Endothelial cell of umbilical vein (primary cell): ENCODE data around the gene NKTR. TPM values are rescaled to one million over a fixed set of nuclear protein-coding genes. Genes with fewer than 3 reads are reported as not detected.

ENCODE experiments used
- BruUV-seq: library from RNA; stranded (reverse); fragments of 400-500 nt; replicated peaks from 2 replicates; lab custom pipeline; 2021; lab: Mats Ljungman, UMichigan
- CTCF ChIA-PET: fragments of 300-600, 350-600 bp; sonication (Branson Sonifier 250); formaldehyde crosslinking; loops from one replicate; lab custom pipeline; 2021; ENCODE audit warnings: antibody characterized with exemption, inconsistent platforms; lab: Charles Lee
- POLR2A ChIA-PET: fragments of 300-600, 350-600 bp; sonication (Branson Sonifier 250); formaldehyde crosslinking; loops from one replicate; lab custom pipeline; 2021; ENCODE audit warnings: antibody characterized with exemption, inconsistent platforms; lab: Charles Lee
- DNase-seq: peaks from one replicate; pipeline ENCODE4 v3.0.0-alpha.2; 2011; ENCODE audit warnings: low read depth, low spot score
- FAIRE-seq: peaks from 2 replicates; lab custom pipeline; 2011; peaks lifted over from hg19 to GRCh38; lab: Jason Lieb, UNC
- H2AFZ ChIP-seq: 2 replicates; pipeline ENCODE4 v1.6.0; 2012; ENCODE audit warnings: low read depth, low read length, control low read depth, inconsistent platforms
- H3K27ac ChIP-seq: 2 replicates; pipeline ENCODE4 v1.5.1; 2011; ENCODE audit warnings: low read depth, mild to moderate bottlenecking, control low read depth, low read length, moderate library complexity; ENCODE audit not compliant: insufficient read depth
- H3K27me3 ChIP-seq, 2 experiments: 2 replicates each; pipeline versions ENCODE4 v1.6.0 to v1.6.1; 2011; ENCODE audit warnings: low read length in 2 of 2, mixed read lengths in 1 of 2; ENCODE audit not compliant: control insufficient read depth in 2 of 2, insufficient read depth in 2 of 2
- H3K36me3 ChIP-seq, 2 experiments: 2 replicates in 1 of 2; 3 replicates in 1 of 2; pipeline ENCODE4 v1.5.1; 2011; ENCODE audit warnings: low read length in 2 of 2, mild to moderate bottlenecking in 1 of 2, moderate library complexity in 1 of 2; ENCODE audit not compliant: control insufficient read depth in 2 of 2, insufficient read depth in 2 of 2; ENCODE audit errors: extremely low read depth in 1 of 2
- H3K4me1 ChIP-seq: 3 replicates; pipeline ENCODE4 v1.5.1; 2011; ENCODE audit warnings: mild to moderate bottlenecking, low read length; ENCODE audit not compliant: control insufficient read depth, insufficient read depth; ENCODE audit errors: extremely low read depth
- H3K4me2 ChIP-seq: 2 replicates; pipeline ENCODE4 v1.6.1; 2011; ENCODE audit warnings: low read length, control low read depth, mixed read lengths; ENCODE audit not compliant: insufficient read depth
- H3K4me3 ChIP-seq, 3 experiments: fragments of 200-600 bp in 1 of 3; sonication (generic), shearing (Covaris generic) in 1 of 3; replicated peaks in 1 of 3; 2 replicates each; pipeline ENCODE4 v1.5.1; 2011 to 2016; ENCODE audit warnings: control low read depth in 3 of 3, low read length in 3 of 3, mild to moderate bottlenecking in 2 of 3, inconsistent platforms in 1 of 3, low read depth in 1 of 3, moderate library complexity in 1 of 3; ENCODE audit not compliant: insufficient read depth in 1 of 3
- H3K79me2 ChIP-seq: 2 replicates; pipeline ENCODE4 v1.6.0; 2012; ENCODE audit warnings: low read length, inconsistent platforms; ENCODE audit not compliant: control insufficient read depth, insufficient read depth
- H3K9ac ChIP-seq: replicated peaks from 2 replicates; pipeline ENCODE3; 2011; ENCODE audit warnings: low read length, control low read depth; ENCODE audit not compliant: insufficient read depth; ENCODE audit errors: extremely low read depth
- H3K9me1 ChIP-seq: replicated peaks from 3 replicates; pipeline ENCODE4 v1.6.0; 2011; ENCODE audit warnings: mild to moderate bottlenecking, low read length; ENCODE audit not compliant: control insufficient read depth, insufficient read depth; ENCODE audit errors: extremely low read depth
- H3K9me3 ChIP-seq: replicated peaks from 2 replicates; pipeline ENCODE4 v1.5.1; 2012; ENCODE audit warnings: low read length, inconsistent platforms; ENCODE audit not compliant: control insufficient read depth, insufficient read depth
- H4K20me1 ChIP-seq: replicated peaks from 2 replicates; pipeline ENCODE3; 2011; ENCODE audit warnings: mild to moderate bottlenecking, low read length; ENCODE audit not compliant: control insufficient read depth, insufficient read depth; ENCODE audit errors: extremely low read depth
- EZH2 ChIP-seq: IDR thresholded peaks from 2 replicates; pipeline ENCODE4 v1.6.1; 2012; ENCODE audit warnings: borderline replicate concordance, low read depth, mild to moderate bottlenecking, moderate library complexity, low read length, inconsistent platforms; ENCODE audit not compliant: severe bottlenecking
- FOS ChIP-seq: IDR thresholded peaks from 2 replicates; pipeline ENCODE4 v1.6.1; 2011; ENCODE audit warnings: mild to moderate bottlenecking, low read length, moderate library complexity, borderline replicate concordance; ENCODE audit not compliant: insufficient read depth
- GATA2 ChIP-seq: IDR thresholded peaks from 2 replicates; pipeline ENCODE4 v1.7.0; 2011; ENCODE audit warnings: low read depth, mild to moderate bottlenecking, moderate library complexity, mixed read lengths, low read length; ENCODE audit not compliant: insufficient read length, insufficient read depth
- JUN ChIP-seq: IDR thresholded peaks from 2 replicates; pipeline ENCODE4 v1.6.1; 2011; ENCODE audit warnings: borderline replicate concordance, low read depth; ENCODE audit not compliant: insufficient read length, insufficient read depth
- MYC ChIP-seq: IDR thresholded peaks from one replicate; pipeline ENCODE4 v1.6.1; 2011; ENCODE audit warnings: mild to moderate bottlenecking, low read depth, low read length
- POLR2A ChIP-seq: IDR thresholded peaks from 2 replicates; pipeline ENCODE4 v1.6.1; 2012; ENCODE audit warnings: low read depth, mild to moderate bottlenecking, control low read depth, low read length
- POLR2AphosphoS5 ChIP-seq: IDR thresholded peaks from 2 replicates; pipeline ENCODE4 v1.6.1; 2012; ENCODE audit warnings: low read depth, mild to moderate bottlenecking, control low read depth, low read length, moderate library complexity; ENCODE audit not compliant: insufficient read depth
- dilution Hi-C: fragments of 300-500 bp; cut with MboI; formaldehyde crosslinking; loops from one replicate; pipeline ENCODE4 v1.15.0; 2019; ENCODE audit warnings: low sequenced_read_pairs; ENCODE audit not compliant: extremely low pct_ligation_motif_present
- intact Hi-C: fragments of 100-400 bp; cut with micrococcal nuclease; formaldehyde crosslinking; loops from one replicate; pipeline ENCODE4 v1.10.0; 2022
- polyA plus RNA-seq, 4 experiments: library from polyadenylated mRNA; depleted of rRNA in 3 of 4; stranded (reverse) in 3 of 4; unstranded in 1 of 4; fragments of >200 nt; gene quantifications; 2 replicates each; pipeline versions ENCODE4 v1.2.1 to v1.2.3, GENCODE V29; 2011 to 2012; ENCODE audit warnings: missing spikeins in 1 of 4
- total RNA-seq: library from RNA; stranded (reverse); gene quantifications from 2 replicates; pipeline ENCODE4 v1.2.3, GENCODE V29; 2021
- TF ChIP-seq, protein P1 (sequence below), 2 donors: IDR thresholded peaks; 1 replicate in 1 of 2; 2 replicates in 1 of 2; pipeline ENCODE4 v1.5.1; 2011; ENCODE audit warnings: low read length in 2 of 2, mild to moderate bottlenecking in 2 of 2, moderate library complexity in 2 of 2, control low read depth in 1 of 2, inconsistent platforms in 1 of 2, low read depth in 1 of 2; ENCODE audit not compliant: insufficient read depth in 1 of 2; ENCODE audit errors: extremely low read depth in 1 of 2
- TF ChIP-seq, protein P2 (sequence below): IDR thresholded peaks from 2 replicates; pipeline ENCODE4 v1.6.1; 2011; ENCODE audit not compliant: insufficient read depth, insufficient read length

The NKTR gene
- total and polyA plus RNA-seq, 2 donors (not counting 3 experiments of a cell fraction or from before 2014, with no cell fraction given) = 27.4 to 99.0 TPM

DNA sequence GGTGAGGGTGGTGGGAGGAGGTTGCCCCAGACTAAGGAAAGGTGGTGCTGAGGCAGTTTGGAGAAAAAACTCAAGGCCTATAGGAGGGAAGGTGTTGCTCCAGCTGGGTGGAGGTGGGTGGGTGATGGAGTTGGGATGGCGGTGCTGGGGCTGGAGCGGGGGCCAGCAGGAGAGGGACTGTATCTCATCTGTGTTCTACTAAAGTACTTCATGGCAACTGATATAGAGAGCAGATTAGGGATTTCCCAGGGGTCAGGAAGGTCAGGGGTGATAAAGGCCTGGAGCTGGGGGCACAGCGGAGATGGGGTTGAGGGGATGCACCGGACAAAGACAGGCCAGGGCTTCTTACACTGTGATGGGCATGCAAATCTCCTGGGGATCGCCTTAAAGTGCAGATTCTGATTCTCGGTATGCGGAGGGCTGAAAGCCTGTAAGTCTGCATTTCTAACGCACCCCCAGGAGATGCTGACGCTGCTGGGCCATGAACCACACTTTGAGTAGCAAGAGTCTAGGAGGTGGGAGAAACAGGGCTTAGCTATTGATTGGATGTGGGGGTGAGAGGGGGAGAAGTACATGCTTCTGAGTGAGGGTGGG, 89.0 kb downstream of the NKTR start:
- no TSS peak for BruUV-seq
- H3K27me3 ChIP-seq = peaks cover 12 to 16% of the 10 kb centered on the region in 2 experiments
- TF ChIP-seq JUN = no peak
- TF ChIP-seq, protein P1, sequence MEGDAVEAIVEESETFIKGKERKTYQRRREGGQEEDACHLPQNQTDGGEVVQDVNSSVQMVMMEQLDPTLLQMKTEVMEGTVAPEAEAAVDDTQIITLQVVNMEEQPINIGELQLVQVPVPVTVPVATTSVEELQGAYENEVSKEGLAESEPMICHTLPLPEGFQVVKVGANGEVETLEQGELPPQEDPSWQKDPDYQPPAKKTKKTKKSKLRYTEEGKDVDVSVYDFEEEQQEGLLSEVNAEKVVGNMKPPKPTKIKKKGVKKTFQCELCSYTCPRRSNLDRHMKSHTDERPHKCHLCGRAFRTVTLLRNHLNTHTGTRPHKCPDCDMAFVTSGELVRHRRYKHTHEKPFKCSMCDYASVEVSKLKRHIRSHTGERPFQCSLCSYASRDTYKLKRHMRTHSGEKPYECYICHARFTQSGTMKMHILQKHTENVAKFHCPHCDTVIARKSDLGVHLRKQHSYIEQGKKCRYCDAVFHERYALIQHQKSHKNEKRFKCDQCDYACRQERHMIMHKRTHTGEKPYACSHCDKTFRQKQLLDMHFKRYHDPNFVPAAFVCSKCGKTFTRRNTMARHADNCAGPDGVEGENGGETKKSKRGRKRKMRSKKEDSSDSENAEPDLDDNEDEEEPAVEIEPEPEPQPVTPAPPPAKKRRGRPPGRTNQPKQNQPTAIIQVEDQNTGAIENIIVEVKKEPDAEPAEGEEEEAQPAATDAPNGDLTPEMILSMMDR (IDR thresholded peaks at IDR 0.05; ENCODE audit: extremely low read depth in 1 of 2, insufficient read depth in 1 of 2, low read depth in 1 of 2, low read length in 2 of 2) = no peak
- TF ChIP-seq, protein P2, sequence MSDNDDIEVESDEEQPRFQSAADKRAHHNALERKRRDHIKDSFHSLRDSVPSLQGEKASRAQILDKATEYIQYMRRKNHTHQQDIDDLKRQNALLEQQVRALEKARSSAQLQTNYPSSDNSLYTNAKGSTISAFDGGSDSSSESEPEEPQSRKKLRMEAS = no peak
- TF ChIP-seq FOS = no peak
- no peak for TF ChIP-seq EZH2
- TF ChIP-seq POLR2A = no peak
- no peak for TF ChIP-seq MYC
- no peak for TF ChIP-seq GATA2
- TF ChIP-seq POLR2AphosphoS5 = no peak
- no peaks in the 10 kb centered on the region for H3K4me1 ChIP-seq
- no peak overlapping the region for H3K4me3 ChIP-seq
- no peak overlapping the region for H2AFZ ChIP-seq
- H3K27ac ChIP-seq = no peak overlapping the region
- intact Hi-C loops (no loop called here), dilution Hi-C loops (no loop called here)
- POLR2A ChIA-PET = no interaction called here
- no peaks in the 10 kb centered on the region for H3K79me2 ChIP-seq
- no peak for DNase-seq
- H3K4me2 ChIP-seq = no peak overlapping the region
- CTCF ChIA-PET = no interaction called here
- H3K36me3 ChIP-seq = no peaks in the 10 kb centered on the region
- no peaks in the 10 kb centered on the region for H3K9me1 ChIP-seq
- H3K9ac ChIP-seq = no peak overlapping the region
- no peak for FAIRE-seq
- H3K9me3 ChIP-seq = no peaks in the 10 kb centered on the region
- H4K20me1 ChIP-seq = no peaks in the 10 kb centered on the region
